Pancreas (tissue), 10 donors: ENCODE data around the gene KCNN3. TPM values are rescaled to one million over a fixed set of nuclear protein-coding genes. Genes with fewer than 3 reads are reported as not detected.

ENCODE experiments used
- ATAC-seq, 4 donors: fragments of 200-7000 bp; cut with Tn5 transposase; one replicate each; pipeline versions ENCODE4 v1.8.0 to v1.9.1; 2020; ENCODE audit warnings: mild to moderate bottlenecking in 4 of 4, moderate library complexity in 4 of 4
- DNase-seq, 6 donors: peaks; one replicate each; pipeline ENCODE4 v3.0.0-alpha.2; 2020
- FAIRE-seq: peaks from 2 replicates; lab custom pipeline; 2012; peaks lifted over from hg19 to GRCh38; lab: Jason Lieb, UNC
- H3K27ac ChIP-seq, 4 donors: fragments of 200-600 bp; sonication (generic); 1 replicate in 3 of 4; 2 replicates in 1 of 4; pipeline versions ENCODE4 v1.5.0 to v1.8.0; 2020
- H3K27me3 ChIP-seq, 4 donors: fragments of 200-600 bp; one replicate each; pipeline ENCODE4 v1.8.0; 2021
- H3K36me3 ChIP-seq, 3 donors: fragments of 200-600 bp; sonication (generic) in 1 of 3; one replicate each; pipeline versions ENCODE4 v1.5.0 to v1.8.0; 2020 to 2021
- H3K4me1 ChIP-seq, 3 donors: fragments of 200-600 bp; one replicate each; pipeline ENCODE4 v1.8.0; 2021
- H3K4me3 ChIP-seq, 4 donors: fragments of 200-600 bp; sonication (generic) in 2 of 4; one replicate each; pipeline versions ENCODE4 v1.5.0 to v1.8.0; 2020 to 2021
- H3K9me3 ChIP-seq, 4 donors: fragments of 200-600 bp; one replicate each; pipeline ENCODE4 v1.8.0; 2021
- CTCF ChIP-seq, 4 donors: fragments of 200-600 bp; sonication (generic) in 3 of 4; IDR thresholded peaks; one replicate each; pipeline versions ENCODE4 v1.5.0 to v1.8.0; 2021; ENCODE audit warnings: antibody characterized with exemption in 4 of 4
- WGBS, 2 donors: extraction: QIAGEN DNeasy Blood & Tissue Kit; methylation state at CpG; one replicate each; pipeline ENCODE4 v1.1.7; 2013; 5-methylcytosine and 5-hydroxymethylcytosine counted together
- intact Hi-C, 3 donors: fragments of 100-400 bp; cut with DNase I; formaldehyde crosslinking; loops; one replicate each; pipeline versions ENCODE4 v1.11.1 to v1.14.2; 2022
- polyA plus RNA-seq, 2 donors: library from polyadenylated mRNA; stranded (reverse); fragments of 200-250 nt; gene quantifications; one replicate each; pipeline ENCODE4 v1.2.3, GENCODE V29; 2013
- total RNA-seq, 6 donors: library from RNA; stranded (reverse); fragmentation: NEBNext Ultra II Directional in 4 of 6; extraction: Animal tissue kit (Norgen Biotek cat#: 25700) in 4 of 6; gene quantifications; one replicate each; pipeline versions ENCODE4 v1.2.1 to v1.2.4, GENCODE V29; 2021 to 2023
- donor health status: healthy with polysubstance abuse.
- donor health status: DM: no; HTN: no; CAD: no; lungs with moderate emphysema.
- donor health status: DM: no; HTN: no; CAD: no.
- donor health status: control.
- donor health status: control.
- donor health status: Bipolar disorder and iron deficiency.
- donor health status: DM: yes; HTN: yes; CAD: no.
- donor health status: DM: no; HTN: no; CAD: no.
- donor health status: DM: no; HTN: no; CAD: no.
- donor health status: DM: yes; HTN: yes; CAD: no.

Gene KCNN3
- total and polyA plus RNA-seq, 8 donors, result 0.11 to 1.0 (median 0.33) TPM

GRCh38 chr1:154730259-154730658 is 139.8 kb downstream of the KCNN3 start:
- Histone ChIP-seq H3K27me3 (no peaks in the 10 kb centered on the region), H3K9me3 (no peaks in the 10 kb centered on the region), H3K4me3 (no peak overlapping the region), H3K36me3 (no peaks in the 10 kb centered on the region), H3K4me1 (no peaks in the 10 kb centered on the region), H3K27ac (peak overlapping the region in 1 of 4 donors; percentile 12)
- TF ChIP-seq CTCF (IDR thresholded peaks at IDR 0.05), result no peak
- ATAC-seq, result peak; percentile 35 to 69 (median 62)
- 80 to 88% methylated on average over 1 of the region's 1 CpG for WGBS, 2 donors
- FAIRE-seq, result no peak
- intact Hi-C loops, result no loop called here
- DNase-seq, result no peak

DNA sequence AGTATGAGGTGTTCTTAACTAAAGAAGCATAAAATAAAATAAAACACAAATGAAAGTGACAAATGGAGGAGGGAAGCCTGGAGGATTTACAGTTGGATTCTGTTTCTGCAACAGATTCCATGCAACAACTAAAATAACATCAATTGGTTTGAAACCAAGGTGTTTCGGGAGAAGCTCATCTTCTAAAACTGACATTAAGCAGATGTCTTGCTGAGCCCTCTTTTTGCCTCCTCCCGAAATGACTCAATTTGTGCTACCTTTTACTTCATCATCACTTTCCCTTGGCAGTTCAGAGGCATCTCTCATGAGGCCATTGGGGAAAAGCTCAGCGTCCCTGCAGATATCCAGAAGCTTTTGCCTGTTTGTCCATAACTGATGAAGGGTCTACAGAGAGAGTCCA is 140.5 kb downstream of the KCNN3 start:
- intact Hi-C loops, result no loop called here
- TF ChIP-seq CTCF (IDR thresholded peaks at IDR 0.05), result no peak
- Histone ChIP-seq H3K27ac (no peak overlapping the region), H3K9me3 (no peaks in the 10 kb centered on the region), H3K4me3 (no peak overlapping the region), H3K27me3 (no peaks in the 10 kb centered on the region), H3K4me1 (no peaks in the 10 kb centered on the region), H3K36me3 (no peaks in the 10 kb centered on the region)
- ATAC-seq (no peak), DNase-seq (no peak), FAIRE-seq (no peak)
- WGBS, 2 donors, result 78 to 79% methylated on average over 3 of the region's 3 CpGs

DNA sequence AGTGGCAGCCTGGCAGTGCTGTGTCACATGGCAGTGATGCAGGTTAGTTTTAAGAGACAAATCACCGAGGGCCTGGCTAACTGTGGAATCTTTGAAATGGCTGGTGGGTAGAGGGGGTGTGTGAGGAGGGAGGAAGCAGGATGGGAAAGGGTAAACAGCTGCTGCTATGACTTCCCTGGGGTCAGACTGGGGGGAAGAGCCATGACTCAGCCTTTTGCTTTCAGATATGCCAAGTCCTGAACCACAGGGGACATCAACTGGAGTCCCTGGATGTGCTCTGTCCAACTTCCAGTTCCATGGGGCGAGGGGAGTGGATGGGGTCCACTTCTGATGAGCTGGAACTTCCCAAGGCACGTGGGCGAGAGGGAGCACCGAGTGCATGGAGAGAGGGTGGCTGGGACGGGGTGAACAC is 141.0 kb downstream of the KCNN3 start:
- no peak for TF ChIP-seq CTCF (IDR thresholded peaks at IDR 0.05)
- Histone ChIP-seq H3K36me3 (no peaks in the 10 kb centered on the region), H3K4me1 (no peaks in the 10 kb centered on the region), H3K27me3 (no peaks in the 10 kb centered on the region), H3K27ac (no peak overlapping the region), H3K4me3 (no peak overlapping the region), H3K9me3 (no peaks in the 10 kb centered on the region)
- FAIRE-seq (no peak), ATAC-seq (peak in 1 of 4 donors; percentile 19), DNase-seq (no peak)
- intact Hi-C loops, result no loop called here
- 61% methylated on average over 6 of the region's 6 CpGs for WGBS, 2 donors

GRCh38 chr1:154726896-154727753 is 143.0 kb downstream of the KCNN3 start:
- no peaks in the 10 kb centered on the region for H3K36me3 ChIP-seq
- DNase-seq (no peak), FAIRE-seq (no peak), ATAC-seq (no peak)
- WGBS, 2 donors, result 71 to 75% methylated on average over 13 of the region's 13 CpGs
- intact Hi-C loops, result no loop called here
- H3K27me3 ChIP-seq, result no peaks in the 10 kb centered on the region
- no peak overlapping the region for H3K27ac ChIP-seq
- H3K4me1 ChIP-seq, result no peaks in the 10 kb centered on the region
- H3K4me3 ChIP-seq, result no peak overlapping the region
- no peaks in the 10 kb centered on the region for H3K9me3 ChIP-seq
- no peak for TF ChIP-seq CTCF (IDR thresholded peaks at IDR 0.05)

- WGBS, 2 donors, result 62 to 70% methylated on average over 10 of the region's 10 CpGs
- TF ChIP-seq CTCF (IDR thresholded peaks at IDR 0.05), result no peak
- no peak for FAIRE-seq
- no peak for DNase-seq
- no peaks in the 10 kb centered on the region for H3K27me3 ChIP-seq
- intact Hi-C loops, result no loop called here
- no peak overlapping the region for H3K27ac ChIP-seq
- no peaks in the 10 kb centered on the region for H3K4me1 ChIP-seq
- H3K4me3 ChIP-seq, result no peak overlapping the region
- H3K36me3 ChIP-seq, result no peaks in the 10 kb centered on the region
- ATAC-seq, result no peak
- no peaks in the 10 kb centered on the region for H3K9me3 ChIP-seq
Observed at GRCh38 chr1:154726443-154726842, 143.6 kb downstream of the KCNN3 start.
